ENCODE results near the gene EDA2R.

GRCh38 chrX:66674506-66674905 is 35.6 kb upstream of the EDA2R start:
- TF ChIP-seq, protein P1, sequence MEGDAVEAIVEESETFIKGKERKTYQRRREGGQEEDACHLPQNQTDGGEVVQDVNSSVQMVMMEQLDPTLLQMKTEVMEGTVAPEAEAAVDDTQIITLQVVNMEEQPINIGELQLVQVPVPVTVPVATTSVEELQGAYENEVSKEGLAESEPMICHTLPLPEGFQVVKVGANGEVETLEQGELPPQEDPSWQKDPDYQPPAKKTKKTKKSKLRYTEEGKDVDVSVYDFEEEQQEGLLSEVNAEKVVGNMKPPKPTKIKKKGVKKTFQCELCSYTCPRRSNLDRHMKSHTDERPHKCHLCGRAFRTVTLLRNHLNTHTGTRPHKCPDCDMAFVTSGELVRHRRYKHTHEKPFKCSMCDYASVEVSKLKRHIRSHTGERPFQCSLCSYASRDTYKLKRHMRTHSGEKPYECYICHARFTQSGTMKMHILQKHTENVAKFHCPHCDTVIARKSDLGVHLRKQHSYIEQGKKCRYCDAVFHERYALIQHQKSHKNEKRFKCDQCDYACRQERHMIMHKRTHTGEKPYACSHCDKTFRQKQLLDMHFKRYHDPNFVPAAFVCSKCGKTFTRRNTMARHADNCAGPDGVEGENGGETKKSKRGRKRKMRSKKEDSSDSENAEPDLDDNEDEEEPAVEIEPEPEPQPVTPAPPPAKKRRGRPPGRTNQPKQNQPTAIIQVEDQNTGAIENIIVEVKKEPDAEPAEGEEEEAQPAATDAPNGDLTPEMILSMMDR (IDR thresholded peaks at IDR 0.05): no peak
- TF ChIP-seq POLR2A (IDR thresholded peaks at IDR 0.05): no peak

Data from esophagus squamous epithelium (tissue), 4 donors.